Activated CD8-positive, alpha-beta memory T cell treated with anti-CD3 and anti-CD28 coated beads, Interleukin-2, amount 50 U/mL, for 48 hours (primary cell): ENCODE results near the gene STARD13.
"Not testable (repeated sequence)": the region's sequence is repeated elsewhere in the genome, so short reads cannot be mapped to it uniquely, and the experiment has no call there.

ENCODE experiments used
- DNase-seq: peaks from one replicate; pipeline ENCODE4 v3.0.0-alpha.2; 2020

Gene STARD13

GRCh38 chr13:33172911-33173310, 112.6 kb downstream of the STARD13 start:
- DNase-seq, result no peak

GRCh38 chr13:33172400-33172799, 113.2 kb downstream of the STARD13 start:
- DNase-seq, result no peak

GRCh38 chr13:33169273-33169980, 116.1 kb downstream of the STARD13 start:
- no peak for DNase-seq

DNA sequence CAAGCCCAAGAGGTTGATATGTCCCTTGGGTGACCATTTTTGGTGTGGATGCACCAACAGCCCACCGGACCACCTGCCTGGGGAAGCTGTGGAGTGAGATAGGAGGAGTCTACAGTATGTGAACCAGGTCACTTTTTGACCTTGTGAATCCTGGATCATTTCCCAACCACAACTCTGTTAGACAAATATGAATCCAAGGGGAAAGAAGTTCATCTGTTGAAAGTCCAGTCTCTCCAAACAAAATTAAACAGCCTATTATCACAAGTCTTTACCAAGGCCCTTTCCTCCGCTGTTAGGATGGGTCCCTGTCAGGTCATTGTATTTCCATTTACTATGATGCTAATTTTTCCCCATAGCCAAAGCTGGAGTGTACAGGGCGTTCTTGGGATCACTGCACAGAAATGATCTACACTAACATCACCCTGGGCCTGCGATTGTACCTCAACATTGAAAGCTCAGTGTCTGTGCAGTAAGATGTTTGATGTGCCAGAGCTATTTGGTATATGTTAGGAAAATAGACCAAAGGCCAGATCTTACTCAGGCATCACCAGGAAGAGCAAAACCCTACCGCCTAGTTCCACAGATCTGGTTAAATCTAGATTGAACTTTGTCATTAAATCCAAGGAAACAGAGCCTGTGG, 117.1 kb downstream of the STARD13 start:
- DNase-seq, result no peak

DNA sequence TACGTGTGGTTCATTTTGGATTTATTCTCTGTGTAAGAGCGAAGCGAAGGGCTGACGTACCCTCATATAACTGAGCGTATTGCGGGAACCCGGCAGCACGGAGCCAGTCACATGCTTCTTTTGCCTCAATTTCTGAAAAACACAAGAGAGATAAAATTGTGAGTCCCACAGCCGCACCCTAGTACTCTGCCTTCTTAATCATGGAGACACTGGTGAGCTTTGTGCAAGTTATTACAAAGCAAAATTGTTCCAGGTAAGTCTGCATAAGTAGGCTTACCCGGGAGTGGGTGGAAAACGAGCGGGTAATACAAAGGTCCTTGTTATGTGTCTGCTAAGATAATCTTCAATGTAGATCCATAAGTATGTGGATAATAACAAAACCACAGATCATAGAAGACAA, 118.1 kb downstream of the STARD13 start:
- no peak for DNase-seq

DNA sequence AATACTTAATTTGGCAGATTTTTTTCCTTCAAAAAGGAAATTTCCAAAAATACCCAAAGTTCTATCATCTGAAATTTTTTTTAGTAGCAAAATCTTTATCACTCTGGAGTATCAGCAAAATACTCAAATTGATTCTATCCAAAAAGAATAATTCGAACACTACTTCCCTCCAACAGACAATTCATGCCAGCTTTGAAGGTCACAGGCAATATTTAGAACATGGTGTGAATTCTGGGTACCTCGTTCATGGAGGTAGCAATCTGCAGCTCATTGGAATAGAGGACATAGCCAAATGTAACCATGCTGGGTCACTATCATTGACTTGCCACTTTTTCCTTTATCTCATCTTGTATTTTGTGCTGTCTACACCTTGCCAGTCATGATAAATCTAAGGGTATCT, 119.8 kb downstream of the STARD13 start:
- no peak for DNase-seq

GRCh38 chr13:33164331-33164730, 121.2 kb downstream of the STARD13 start:
- no peak for DNase-seq

DNA sequence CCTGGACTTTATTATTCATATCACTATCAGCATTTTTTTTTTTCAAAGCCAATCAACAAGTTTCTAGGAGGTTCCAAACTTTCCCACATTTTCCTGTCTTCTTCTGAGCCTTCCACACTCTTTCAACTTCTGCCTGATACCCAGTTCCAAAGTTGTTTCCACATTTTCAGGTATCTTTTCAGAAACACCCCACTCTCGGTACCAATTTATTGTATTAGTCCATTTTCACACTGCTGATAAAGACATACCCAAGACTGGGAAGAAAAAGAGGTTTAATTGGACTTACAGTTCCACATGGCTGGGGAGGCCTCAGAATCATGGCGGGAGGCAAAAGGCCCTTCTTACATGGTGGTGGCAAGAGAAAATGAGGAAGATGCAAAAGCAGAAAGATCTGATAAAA, 122.8 kb downstream of the STARD13 start:
- DNase-seq, result not testable (repeated sequence)

DNA sequence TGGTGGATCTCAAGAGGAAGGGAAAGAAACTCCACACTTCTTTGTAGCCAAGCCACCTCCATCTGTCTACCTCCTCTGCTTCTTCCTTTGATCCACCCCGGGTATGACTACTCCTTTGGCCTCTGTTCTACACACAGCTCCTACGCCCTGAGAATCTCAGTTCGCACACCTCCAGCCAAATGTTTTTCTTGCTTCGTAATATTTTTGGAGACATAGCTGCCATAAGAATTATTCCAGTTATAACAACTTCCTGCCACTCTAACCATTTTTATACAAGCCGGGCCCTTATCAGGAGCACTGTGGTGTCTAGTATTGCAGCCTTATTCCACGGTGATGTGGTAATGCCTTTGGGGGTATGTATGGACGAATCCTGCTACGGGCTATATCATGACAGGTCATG, 126.7 kb downstream of the STARD13 start:
- DNase-seq, result no peak

- no peak for DNase-seq
Observed at GRCh38 chr13:33158271-33158670, 127.3 kb downstream of the STARD13 start.

GRCh38 chr13:33154911-33155310, 130.6 kb downstream of the STARD13 start:
- no peak for DNase-seq

DNA sequence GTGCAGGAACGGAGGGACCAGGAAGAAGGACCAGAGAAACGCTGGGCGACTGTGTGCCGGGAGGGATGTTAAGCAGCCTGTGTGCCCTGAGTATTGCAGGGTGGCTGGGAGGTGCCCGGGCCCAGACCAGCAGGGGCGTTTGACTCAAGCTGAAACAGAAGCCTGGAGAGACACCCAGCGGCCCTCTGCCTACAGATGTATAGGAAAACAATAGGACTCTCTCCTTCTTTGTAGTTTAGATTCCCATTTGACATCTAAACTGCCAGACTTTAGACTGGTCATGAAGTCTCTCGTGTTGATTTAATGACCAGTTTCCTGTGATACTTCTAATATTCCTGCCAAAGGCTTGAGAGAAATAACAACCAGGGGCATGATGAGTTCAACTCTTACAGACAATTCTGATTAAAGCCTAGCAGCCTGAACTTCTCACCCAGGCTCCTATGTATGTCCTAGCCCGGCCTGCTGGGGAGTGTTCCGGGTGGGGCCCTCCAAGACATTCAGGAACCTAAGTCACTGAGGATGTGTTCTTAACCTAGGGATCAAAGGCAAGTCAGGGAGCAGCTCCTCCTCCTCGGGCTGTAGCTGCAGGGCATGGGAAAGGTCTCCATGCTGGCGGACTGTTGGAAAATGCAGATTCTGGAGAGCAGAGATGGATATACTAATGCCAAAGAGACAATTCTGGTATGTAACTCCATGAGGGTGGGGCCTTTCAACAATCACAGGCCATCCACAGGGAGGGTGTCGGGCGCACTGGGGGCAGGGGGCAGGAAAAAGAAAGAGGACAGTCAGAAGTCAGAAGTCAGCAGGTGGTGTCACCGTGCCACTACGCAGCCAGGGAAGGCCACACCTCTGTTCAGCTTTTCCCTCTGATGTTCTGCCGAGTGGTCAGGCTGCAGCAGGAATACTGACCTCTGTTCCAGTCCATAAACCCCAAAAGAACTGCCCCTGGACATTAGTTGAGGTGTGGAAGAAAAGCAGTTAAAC, 131.8 kb downstream of the STARD13 start:
- DNase-seq, result no peak

- no peak for DNase-seq
Observed at GRCh38 chr13:33152389-33152788, 133.2 kb downstream of the STARD13 start.

GRCh38 chr13:33150662-33151061, 134.9 kb downstream of the STARD13 start:
- DNase-seq, result no peak

- no peak for DNase-seq
Observed at GRCh38 chr13:33150126-33150525, 135.4 kb downstream of the STARD13 start.

DNA sequence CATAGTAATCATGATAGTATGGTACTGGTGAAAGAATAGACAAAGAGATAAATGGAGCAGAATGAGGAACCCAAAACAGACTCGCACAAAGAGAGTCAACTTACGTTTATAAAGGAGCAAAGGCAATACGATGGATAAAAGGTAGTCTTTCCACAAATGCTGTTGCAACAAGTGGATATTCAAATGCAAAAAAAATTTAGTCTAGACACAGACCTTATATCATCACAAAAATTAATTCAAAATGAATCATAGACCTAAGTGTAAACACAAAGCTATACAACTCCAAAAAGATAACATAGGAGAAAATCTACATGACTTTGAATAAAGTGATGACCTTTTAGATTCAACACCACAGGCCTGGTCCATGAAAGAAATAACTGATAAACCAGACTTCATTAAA, 137.7 kb downstream of the STARD13 start:
- DNase-seq, result no peak

- DNase-seq, result no peak
Observed at GRCh38 chr13:33146843-33147611, 138.5 kb downstream of the STARD13 start.

GRCh38 chr13:33145667-33146066, 139.9 kb downstream of the STARD13 start:
- DNase-seq, result no peak

DNA sequence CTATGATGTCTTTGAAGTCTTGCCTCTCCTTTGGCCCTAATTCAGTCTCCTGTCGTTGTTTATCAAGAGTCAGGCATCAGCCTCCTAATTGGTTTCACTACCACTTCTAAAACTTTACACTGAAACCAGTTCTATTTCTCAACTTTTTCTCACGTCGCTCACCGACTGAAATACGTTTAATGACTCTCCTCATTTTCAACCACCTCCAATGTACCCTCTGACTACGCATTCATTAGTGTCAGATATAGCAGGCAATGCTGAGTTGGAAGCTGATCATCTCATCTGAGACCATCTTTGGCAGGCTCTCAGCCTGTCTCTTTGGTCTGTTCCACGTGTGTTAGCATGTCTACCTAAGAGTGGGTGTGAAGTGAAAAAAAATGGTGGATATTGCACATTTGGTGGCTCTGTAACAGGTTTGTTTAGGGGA, 141.2 kb downstream of the STARD13 start:
- DNase-seq, result no peak

- DNase-seq, result no peak
Observed at GRCh38 chr13:33139780-33140535, 145.6 kb downstream of the STARD13 start.

DNA sequence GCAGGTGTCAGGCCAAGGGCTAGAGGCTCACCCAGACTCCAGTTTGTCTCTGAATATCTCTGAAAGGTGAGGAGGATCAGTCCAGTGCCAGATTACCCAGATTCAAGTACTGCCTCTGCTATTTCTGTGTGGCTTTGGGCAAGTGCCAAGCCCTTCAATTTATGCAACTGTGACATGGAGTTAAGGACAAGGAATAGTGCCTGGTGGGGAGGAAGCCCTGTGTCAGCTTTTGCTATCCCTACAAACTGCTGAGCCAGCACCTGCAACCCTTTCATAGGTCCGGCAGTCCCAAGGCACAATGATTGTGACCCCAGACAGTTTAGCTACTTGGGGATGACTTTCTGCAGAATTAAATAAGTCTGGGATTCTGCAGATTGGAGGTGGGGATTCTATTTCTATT, 146.4 kb downstream of the STARD13 start:
- DNase-seq, result no peak

DNA sequence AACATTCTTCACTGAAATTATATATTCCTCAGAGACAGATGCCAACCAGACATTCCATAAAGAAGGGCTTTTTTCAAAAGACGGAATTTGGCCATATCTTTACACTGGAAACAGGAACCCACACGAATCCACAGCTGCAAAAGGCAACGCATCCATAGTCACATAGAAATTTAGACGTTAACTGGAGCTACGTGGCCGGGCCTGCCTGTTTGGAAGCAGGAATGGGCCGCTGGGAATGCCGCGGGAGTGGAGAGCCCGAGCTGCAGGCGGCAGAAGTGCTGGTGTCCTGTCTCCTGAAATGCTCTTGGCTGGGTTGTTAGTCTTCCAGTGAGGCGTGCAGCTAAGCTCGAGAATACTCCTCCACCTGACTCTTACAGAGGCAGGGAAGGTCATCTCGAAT, 147.1 kb downstream of the STARD13 start:
- no peak for DNase-seq
